GM12892 (cell line): ENCODE results near the gene SLC8A1.

Experiments
- POLR2A ChIP-seq: IDR thresholded peaks from 2 replicates; pipeline ENCODE4 v1.6.1; 2011; ENCODE audit warnings: low read depth, low read length, control low read depth
- POLR2AphosphoS5 ChIP-seq: IDR thresholded peaks from 2 replicates; pipeline ENCODE4 v1.6.1; 2011; ENCODE audit warnings: low read depth, low read length, control low read depth
- TAF1 ChIP-seq: IDR thresholded peaks from 2 replicates; pipeline ENCODE4 v1.6.1; 2011; ENCODE audit warnings: low read depth, mild to moderate bottlenecking, control low read depth, low read length, borderline replicate concordance

- no peak for TF ChIP-seq POLR2AphosphoS5
- TF ChIP-seq POLR2A: no peak
- TF ChIP-seq TAF1: no peak
Observed at GRCh38 chr2:40049781-40050180, 402.1 kb downstream of the SLC8A1 start.
